GM12878 (cell line): ENCODE data around the gene TMC4.

ENCODE experiments used
- BACH1 ChIP-seq: fragments of 450-650 bp; IDR thresholded peaks from 2 replicates; pipeline ENCODE4 v1.6.1; 2017; ENCODE audit warnings: mild to moderate bottlenecking, borderline replicate concordance
- CBFB ChIP-seq: IDR thresholded peaks from 2 replicates; pipeline ENCODE4 v1.6.1; 2016; ENCODE audit warnings: antibody characterized with exemption, low read depth
- CBX5 ChIP-seq: sonication (generic); IDR thresholded peaks from 2 replicates; pipeline ENCODE4 v1.6.1; 2016; ENCODE audit warnings: low read depth, moderate library complexity, mild to moderate bottlenecking, inconsistent platforms
- MYC ChIP-seq: IDR thresholded peaks from 2 replicates; pipeline ENCODE4 v1.6.1; 2011; ENCODE audit warnings: mild to moderate bottlenecking, low read length, moderate library complexity, inconsistent platforms; ENCODE audit not compliant: insufficient read depth, insufficient replicate concordance, insufficient read length, severe bottlenecking
- POLR2A ChIP-seq: IDR thresholded peaks from 2 replicates; pipeline ENCODE4 v1.6.1; 2011; ENCODE audit warnings: low read depth, mild to moderate bottlenecking, low read length
- RAD21 ChIP-seq: IDR thresholded peaks from 2 replicates; pipeline ENCODE4 v1.6.1; 2011; ENCODE audit warnings: mild to moderate bottlenecking, low read depth, low read length, moderate library complexity; ENCODE audit not compliant: insufficient read depth
- RCOR1 ChIP-seq: conservative IDR thresholded peaks from 2 replicates; pipeline ENCODE4 v1.6.1; 2012; ENCODE audit warnings: low read depth, low read length, improper control_type of control experiment
- SMAD1 ChIP-seq: fragments of 450-650 bp; IDR thresholded peaks from 2 replicates; pipeline ENCODE4 v1.6.1; 2018; ENCODE audit warnings: mild to moderate bottlenecking, low read depth; ENCODE audit not compliant: partially characterized antibody
- TF ChIP-seq, protein P1 (sequence below): fragments of 450-650 bp; formaldehyde crosslinking; IDR thresholded peaks from 2 replicates; pipeline ENCODE4 v1.4.0; 2022; ENCODE audit warnings: mild to moderate bottlenecking, moderate library complexity
- TF ChIP-seq, protein P2 (sequence below), 3 experiments: IDR thresholded peaks in 2 of 3; conservative IDR thresholded peaks in 1 of 3; 2 replicates each; pipeline ENCODE4 v1.5.1; 2011; ENCODE audit warnings: low read depth in 3 of 3, low read length in 3 of 3, mild to moderate bottlenecking in 3 of 3, control low read depth in 2 of 3, moderate library complexity in 2 of 3, inconsistent platforms in 1 of 3, mixed read lengths in 1 of 3; ENCODE audit not compliant: control insufficient read depth in 2 of 3, insufficient read depth in 1 of 3; ENCODE audit errors: extremely low read depth in 1 of 3

DNA sequence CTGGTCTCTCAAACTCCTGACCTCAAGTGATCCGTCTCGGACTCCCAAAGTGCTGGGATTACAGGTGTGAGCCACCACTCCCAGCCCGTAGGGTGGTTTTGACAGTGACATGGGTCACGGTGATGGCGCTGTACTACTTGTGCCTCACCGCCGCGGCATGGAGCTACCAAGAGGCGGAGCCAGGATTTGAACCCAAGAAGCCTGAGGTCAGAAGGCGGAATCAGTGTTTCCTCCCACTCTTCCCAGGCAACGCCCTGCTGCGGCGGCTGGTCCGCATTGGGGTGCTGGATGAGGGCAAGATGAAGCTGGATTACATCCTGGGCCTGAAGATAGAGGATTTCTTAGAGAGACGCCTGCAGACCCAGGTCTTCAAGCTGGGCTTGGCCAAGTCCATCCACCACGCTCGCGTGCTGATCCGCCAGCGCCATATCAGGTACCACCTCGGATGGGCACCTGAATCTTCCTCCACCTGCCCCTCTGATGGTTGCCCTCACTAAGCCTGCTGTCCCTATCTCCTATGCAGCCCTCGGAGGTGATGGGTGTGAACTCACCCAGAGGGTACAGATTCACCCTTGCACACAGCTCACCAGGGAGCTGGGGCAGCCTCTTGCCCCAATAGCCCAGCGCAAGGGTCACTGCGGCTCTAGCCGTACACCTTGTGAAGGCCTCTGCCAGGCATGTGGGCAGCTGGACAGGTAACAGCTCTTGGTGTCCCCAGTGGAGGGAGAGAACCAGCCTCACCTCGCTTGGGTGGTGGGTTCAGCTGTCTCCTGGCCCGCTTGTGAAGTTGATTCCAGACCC, 33.3 kb upstream of the TMC4 start:
- TF ChIP-seq MYC (no peak), CBFB (no peak), POLR2A (no peak), BACH1 (no peak), RCOR1 (no peak), RAD21 (no peak), SMAD1 (no peak), CBX5 (no peak)
- TF ChIP-seq, protein P1, sequence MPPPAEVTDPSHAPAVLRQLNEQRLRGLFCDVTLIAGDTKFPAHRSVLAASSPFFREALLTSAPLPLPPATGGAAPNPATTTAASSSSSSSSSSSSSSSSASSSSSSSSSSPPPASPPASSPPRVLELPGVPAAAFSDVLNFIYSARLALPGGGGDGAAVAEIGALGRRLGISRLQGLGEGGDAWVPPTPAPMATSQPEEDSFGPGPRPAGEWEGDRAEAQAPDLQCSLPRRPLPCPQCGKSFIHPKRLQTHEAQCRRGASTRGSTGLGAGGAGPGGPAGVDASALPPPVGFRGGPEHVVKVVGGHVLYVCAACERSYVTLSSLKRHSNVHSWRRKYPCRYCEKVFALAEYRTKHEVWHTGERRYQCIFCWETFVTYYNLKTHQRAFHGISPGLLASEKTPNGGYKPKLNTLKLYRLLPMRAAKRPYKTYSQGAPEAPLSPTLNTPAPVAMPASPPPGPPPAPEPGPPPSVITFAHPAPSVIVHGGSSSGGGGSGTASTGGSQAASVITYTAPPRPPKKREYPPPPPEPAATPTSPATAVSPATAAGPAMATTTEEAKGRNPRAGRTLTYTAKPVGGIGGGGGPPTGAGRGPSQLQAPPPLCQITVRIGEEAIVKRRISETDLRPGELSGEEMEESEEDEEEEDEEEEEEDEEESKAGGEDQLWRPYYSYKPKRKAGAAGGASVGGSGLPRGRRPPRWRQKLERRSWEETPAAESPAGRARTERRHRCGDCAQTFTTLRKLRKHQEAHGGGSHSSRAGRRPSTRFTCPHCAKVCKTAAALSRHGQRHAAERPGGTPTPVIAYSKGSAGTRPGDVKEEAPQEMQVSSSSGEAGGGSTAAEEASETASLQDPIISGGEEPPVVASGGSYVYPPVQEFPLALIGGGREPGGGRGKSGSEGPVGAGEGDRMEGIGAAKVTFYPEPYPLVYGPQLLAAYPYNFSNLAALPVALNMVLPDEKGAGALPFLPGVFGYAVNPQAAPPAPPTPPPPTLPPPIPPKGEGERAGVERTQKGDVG (CRISPR knock-in tag), result no peak
- TF ChIP-seq, protein P2, sequence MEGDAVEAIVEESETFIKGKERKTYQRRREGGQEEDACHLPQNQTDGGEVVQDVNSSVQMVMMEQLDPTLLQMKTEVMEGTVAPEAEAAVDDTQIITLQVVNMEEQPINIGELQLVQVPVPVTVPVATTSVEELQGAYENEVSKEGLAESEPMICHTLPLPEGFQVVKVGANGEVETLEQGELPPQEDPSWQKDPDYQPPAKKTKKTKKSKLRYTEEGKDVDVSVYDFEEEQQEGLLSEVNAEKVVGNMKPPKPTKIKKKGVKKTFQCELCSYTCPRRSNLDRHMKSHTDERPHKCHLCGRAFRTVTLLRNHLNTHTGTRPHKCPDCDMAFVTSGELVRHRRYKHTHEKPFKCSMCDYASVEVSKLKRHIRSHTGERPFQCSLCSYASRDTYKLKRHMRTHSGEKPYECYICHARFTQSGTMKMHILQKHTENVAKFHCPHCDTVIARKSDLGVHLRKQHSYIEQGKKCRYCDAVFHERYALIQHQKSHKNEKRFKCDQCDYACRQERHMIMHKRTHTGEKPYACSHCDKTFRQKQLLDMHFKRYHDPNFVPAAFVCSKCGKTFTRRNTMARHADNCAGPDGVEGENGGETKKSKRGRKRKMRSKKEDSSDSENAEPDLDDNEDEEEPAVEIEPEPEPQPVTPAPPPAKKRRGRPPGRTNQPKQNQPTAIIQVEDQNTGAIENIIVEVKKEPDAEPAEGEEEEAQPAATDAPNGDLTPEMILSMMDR (IDR thresholded peaks at IDR 0.05 in 2 of 3, conservative IDR thresholded peaks at IDR 0.05 in 1 of 3; ENCODE audit: control insufficient read depth in 2 of 3, extremely low read depth in 1 of 3, insufficient read depth in 1 of 3, low read depth in 3 of 3, low read length in 3 of 3), result no peak
